GM19468 (cell line): ENCODE results near the gene PLK5.
"Not testable (repeated sequence)": the region's sequence is repeated elsewhere in the genome, so short reads cannot be mapped to it uniquely, and the experiment has no call there.

Experiments used
- ATAC-seq: cut with Tn5 transposase; IDR thresholded peaks from one replicate; pipeline ENCODE4 v1.9.1; 2021; ENCODE audit warnings: mild to moderate bottlenecking, moderate library complexity, moderate number of reproducible peaks; ENCODE audit not compliant: unreplicated experiment; ENCODE audit errors: extremely low read depth

Gene PLK5

GRCh38 chr19:1523412-1524286 lies at the start of gene PLK5:
TSS of gene PLK5 (plus strand) at chr19:1524077. CDS start at chr19:1526997, 2,920 bp downstream.
- no peak for ATAC-seq

GRCh38 chr19:1474765-1475351 lies 49.0 kb upstream of the PLK5 start:
- ATAC-seq, result no peak

- no peak for ATAC-seq
Observed at GRCh38 chr19:1475751-1476437, 48.0 kb upstream of the PLK5 start.

- ATAC-seq, result not testable (repeated sequence)
Observed at GRCh38 chr19:1477056-1477455, 46.8 kb upstream of the PLK5 start.

- ATAC-seq, result peak; percentile 66
Observed at GRCh38 chr19:1478934-1479707, 44.8 kb upstream of the PLK5 start, which contains the start of gene C19orf25. TSS of gene C19orf25 (minus strand) at chr19:1479215. CDS start at chr19:1478903, 312 bp downstream.

GRCh38 chr19:1481224-1481892 lies 42.5 kb upstream of the PLK5 start:
- ATAC-seq, result no peak

- no peak for ATAC-seq
Observed at GRCh38 chr19:1481893-1482360, 42.0 kb upstream of the PLK5 start.

GRCh38 chr19:1482361-1483130 lies 41.3 kb upstream of the PLK5 start:
- ATAC-seq, result no peak

- no peak for ATAC-seq
Observed at GRCh38 chr19:1483131-1483978, 40.5 kb upstream of the PLK5 start.

GRCh38 chr19:1483979-1484428 lies 39.9 kb upstream of the PLK5 start:
- no peak for ATAC-seq

- no peak for ATAC-seq
Observed at GRCh38 chr19:1486720-1487575, 36.9 kb upstream of the PLK5 start.

- no peak for ATAC-seq
Observed at GRCh38 chr19:1487576-1488281, 36.1 kb upstream of the PLK5 start.

GRCh38 chr19:1488282-1488601 lies 35.6 kb upstream of the PLK5 start:
- ATAC-seq, result no peak

- ATAC-seq, result no peak
Observed at GRCh38 chr19:1489463-1490310, 34.2 kb upstream of the PLK5 start.

GRCh38 chr19:1490311-1491113 lies 33.4 kb upstream of the PLK5 start, which contains the start of gene PCSK4:
TSS of gene PCSK4 (minus strand) at chr19:1490350. CDS start at chr19:1490346, 4 bp downstream.
- ATAC-seq, result peak; percentile 73
